Activated CD8-positive, alpha-beta T cell treated with anti-CD3 and anti-CD28 coated beads, Interleukin-2, amount 10 ng/mL, durations not matched to agents 7 days and 5 days (primary cell): Measurements from ENCODE around the gene RNF123. TPM values are rescaled to one million over a fixed set of nuclear protein-coding genes. Genes with fewer than 3 reads are reported as not detected.

ENCODE experiments used
- ATAC-seq: fragments of 150-1000 bp; cut with Tn5 transposase; one replicate; pipeline ENCODE4 v1.10.0; 2021; ENCODE audit warnings: moderate library complexity
- CTCF ChIA-PET: fragments of 350-600 bp; sonication (Branson Sonifier 250); formaldehyde crosslinking; loops from one replicate; lab custom pipeline; 2021; ENCODE audit warnings: antibody characterized with exemption; lab: Charles Lee
- POLR2A ChIA-PET: fragments of 350-600 bp; sonication (Branson Sonifier 250); formaldehyde crosslinking; loops from one replicate; lab custom pipeline; 2021; ENCODE audit warnings: antibody characterized with exemption; lab: Charles Lee
- DNase-seq: peaks from one replicate; pipeline ENCODE4 v3.0.0-alpha.2; 2020
- H3K27ac Mint-ChIP-seq: one replicate; pipeline ENCODE4 v1.8.0; 2021; ENCODE audit warnings: mild to moderate bottlenecking, mixed read lengths
- H3K27me3 Mint-ChIP-seq: one replicate; pipeline ENCODE4 v1.8.0; 2021; ENCODE audit warnings: low read depth, mixed read lengths
- H3K36me3 Mint-ChIP-seq: one replicate; pipeline ENCODE4 v1.8.0; 2021; ENCODE audit warnings: low read depth, mixed read lengths
- H3K4me1 Mint-ChIP-seq: one replicate; pipeline ENCODE4 v1.8.0; 2021; ENCODE audit warnings: low read depth, mixed read lengths
- H3K4me3 Mint-ChIP-seq: one replicate; pipeline ENCODE4 v1.8.0; 2021; ENCODE audit warnings: mild to moderate bottlenecking, mixed read lengths
- H3K9me3 Mint-ChIP-seq: one replicate; pipeline ENCODE4 v1.8.0; 2022; ENCODE audit warnings: mixed read lengths; ENCODE audit not compliant: insufficient read depth
- total RNA-seq, 2 experiments: library from RNA; stranded (reverse); gene quantifications; one replicate each; pipeline ENCODE4 v1.2.3, GENCODE V29; 2021

Gene RNF123
- total RNA-seq, 2 experiments from 2014 or later = 36.3 to 45.8 TPM

DNA sequence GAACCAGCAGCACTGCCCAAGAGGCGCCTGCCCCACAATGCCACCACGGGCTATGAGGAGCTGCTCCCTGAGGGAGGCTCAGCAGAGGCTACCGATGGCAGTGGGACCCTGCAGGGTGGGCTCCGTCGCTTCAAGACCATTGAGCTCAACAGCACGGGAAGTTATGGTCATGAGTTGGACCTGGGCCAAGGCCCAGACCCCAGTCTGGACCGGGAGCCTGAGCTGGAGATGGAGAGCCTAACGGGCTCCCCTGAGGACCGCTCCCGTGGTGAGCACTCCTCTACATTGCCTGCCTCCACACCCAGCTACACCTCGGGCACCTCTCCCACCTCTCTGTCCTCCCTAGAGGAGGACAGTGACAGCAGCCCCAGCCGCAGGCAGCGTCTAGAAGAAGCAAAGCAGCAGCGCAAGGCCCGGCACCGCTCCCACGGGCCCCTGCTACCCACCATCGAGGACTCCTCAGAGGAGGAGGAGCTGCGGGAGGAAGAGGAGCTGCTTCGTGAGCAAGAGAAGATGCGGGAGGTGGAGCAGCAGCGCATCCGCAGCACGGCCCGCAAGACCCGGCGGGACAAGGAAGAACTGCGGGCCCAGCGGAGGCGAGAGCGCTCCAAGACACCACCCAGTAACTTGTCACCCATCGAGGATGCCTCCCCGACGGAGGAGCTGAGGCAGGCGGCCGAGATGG, 37.0 kb upstream of the RNF123 start:
- ChIA-PET CTCF (interaction anchor here (1.6 kb wide), 1 partner anchor 113 kb away, joined by 6 read pairs; no protein-coding TSS in a partner anchor), POLR2A (interaction anchor here (0.6 kb wide), 1 partner anchor 1505 kb away, joined by 3 read pairs; no protein-coding TSS in a partner anchor)
- Mint-ChIP-seq H3K27ac (no peak overlapping the region), H3K27me3 (peaks cover 3% of the 10 kb centered on the region), H3K9me3 (no peaks in the 10 kb centered on the region), H3K4me1 (peaks cover 3% of the 10 kb centered on the region), H3K36me3 (no peaks in the 10 kb centered on the region), H3K4me3 (no peak overlapping the region)
- DNase-seq (no peak), ATAC-seq (no peak)

DNA sequence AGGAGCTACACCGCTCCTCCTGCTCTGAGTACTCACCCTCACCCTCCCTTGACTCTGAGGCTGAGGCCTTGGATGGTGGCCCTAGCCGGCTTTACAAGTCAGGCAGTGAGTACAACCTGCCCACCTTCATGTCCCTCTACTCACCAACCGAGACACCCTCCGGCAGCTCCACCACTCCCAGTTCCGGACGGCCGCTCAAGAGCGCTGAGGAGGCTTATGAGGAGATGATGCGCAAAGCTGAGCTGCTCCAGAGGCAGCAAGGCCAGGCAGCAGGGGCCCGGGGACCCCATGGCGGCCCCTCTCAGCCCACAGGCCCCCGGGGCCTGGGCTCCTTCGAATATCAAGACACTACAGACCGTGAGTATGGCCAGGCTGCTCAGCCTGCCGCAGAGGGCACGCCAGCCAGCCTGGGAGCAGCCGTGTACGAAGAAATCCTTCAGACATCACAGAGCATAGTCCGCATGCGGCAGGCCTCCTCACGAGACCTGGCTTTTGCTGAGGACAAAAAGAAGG, 36.4 kb upstream of the RNF123 start:
- no peak overlapping the region for H3K27ac Mint-ChIP-seq
- DNase-seq (no peak), ATAC-seq (no peak)
- peaks cover 2% of the 10 kb centered on the region for H3K4me1 Mint-ChIP-seq
- CTCF ChIA-PET = interaction anchor here (1.6 kb wide), 1 partner anchor 113 kb away, joined by 6 read pairs; no protein-coding TSS in a partner anchor
- H3K9me3 Mint-ChIP-seq = no peaks in the 10 kb centered on the region
- POLR2A ChIA-PET = interaction anchor here (0.6 kb wide), 1 partner anchor 1506 kb away, joined by 3 read pairs; no protein-coding TSS in a partner anchor
- peaks cover 3% of the 10 kb centered on the region for H3K27me3 Mint-ChIP-seq
- H3K36me3 Mint-ChIP-seq = no peaks in the 10 kb centered on the region
- no peak overlapping the region for H3K4me3 Mint-ChIP-seq

DNA sequence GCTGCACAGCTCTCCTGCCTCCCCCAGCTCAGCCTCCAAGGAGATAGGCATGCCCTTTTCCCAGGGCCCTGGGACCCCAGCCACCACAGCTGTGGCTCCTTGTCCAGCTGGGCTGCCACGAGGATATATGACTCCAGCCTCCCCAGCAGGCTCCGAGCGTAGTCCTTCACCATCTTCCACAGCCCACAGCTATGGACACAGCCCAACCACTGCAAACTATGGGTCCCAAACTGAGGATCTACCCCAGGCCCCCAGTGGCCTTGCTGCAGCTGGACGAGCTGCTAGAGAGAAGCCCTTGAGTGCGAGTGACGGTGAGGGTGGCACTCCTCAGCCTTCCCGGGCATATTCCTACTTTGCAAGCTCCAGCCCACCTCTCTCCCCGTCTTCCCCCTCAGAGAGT, 35.7 kb upstream of the RNF123 start:
- POLR2A ChIA-PET = no interaction called here
- H3K4me1 Mint-ChIP-seq = no peaks in the 10 kb centered on the region
- no peaks in the 10 kb centered on the region for H3K36me3 Mint-ChIP-seq
- H3K27ac Mint-ChIP-seq = no peak overlapping the region
- peaks cover 3% of the 10 kb centered on the region for H3K27me3 Mint-ChIP-seq
- CTCF ChIA-PET = no interaction called here
- no peak for ATAC-seq
- no peaks in the 10 kb centered on the region for H3K9me3 Mint-ChIP-seq
- DNase-seq = no peak
- H3K4me3 Mint-ChIP-seq = no peak overlapping the region

DNA sequence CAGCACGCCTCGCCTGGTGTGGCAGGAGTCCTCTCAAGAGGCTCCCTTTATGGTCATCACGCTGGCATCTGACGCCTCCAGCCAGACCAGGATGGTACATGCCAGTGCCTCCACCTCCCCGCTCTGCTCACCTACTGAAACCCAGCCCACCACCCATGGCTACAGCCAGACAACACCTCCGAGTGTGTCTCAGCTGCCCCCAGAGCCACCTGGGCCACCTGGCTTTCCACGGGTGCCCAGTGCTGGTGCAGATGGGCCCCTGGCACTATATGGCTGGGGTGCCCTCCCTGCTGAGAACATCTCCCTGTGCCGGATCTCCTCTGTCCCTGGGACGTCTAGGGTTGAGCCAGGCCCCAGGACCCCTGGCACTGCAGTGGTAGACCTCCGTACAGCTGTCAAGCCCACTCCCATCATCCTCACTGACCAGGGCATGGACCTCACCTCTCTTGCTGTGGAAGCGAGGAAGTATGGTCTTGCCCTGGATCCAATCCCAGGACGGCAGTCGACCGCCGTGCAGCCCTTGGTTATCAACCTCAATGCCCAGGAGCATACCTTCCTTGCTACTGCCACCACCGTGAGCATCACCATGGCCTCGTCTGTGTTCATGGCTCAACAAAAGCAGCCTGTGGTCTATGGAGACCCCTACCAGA, 35.1 kb upstream of the RNF123 start:
- Mint-ChIP-seq H3K9me3 (no peaks in the 10 kb centered on the region), H3K27me3 (peaks cover 3% of the 10 kb centered on the region), H3K36me3 (no peaks in the 10 kb centered on the region), H3K27ac (no peak overlapping the region), H3K4me3 (no peak overlapping the region), H3K4me1 (no peaks in the 10 kb centered on the region)
- no peak for ATAC-seq
- ChIA-PET POLR2A (no interaction called here), CTCF (interaction anchor here (3.2 kb wide), 1 partner anchor 115 kb away, joined by 12 read pairs; no protein-coding TSS in a partner anchor)
- DNase-seq = no peak

DNA sequence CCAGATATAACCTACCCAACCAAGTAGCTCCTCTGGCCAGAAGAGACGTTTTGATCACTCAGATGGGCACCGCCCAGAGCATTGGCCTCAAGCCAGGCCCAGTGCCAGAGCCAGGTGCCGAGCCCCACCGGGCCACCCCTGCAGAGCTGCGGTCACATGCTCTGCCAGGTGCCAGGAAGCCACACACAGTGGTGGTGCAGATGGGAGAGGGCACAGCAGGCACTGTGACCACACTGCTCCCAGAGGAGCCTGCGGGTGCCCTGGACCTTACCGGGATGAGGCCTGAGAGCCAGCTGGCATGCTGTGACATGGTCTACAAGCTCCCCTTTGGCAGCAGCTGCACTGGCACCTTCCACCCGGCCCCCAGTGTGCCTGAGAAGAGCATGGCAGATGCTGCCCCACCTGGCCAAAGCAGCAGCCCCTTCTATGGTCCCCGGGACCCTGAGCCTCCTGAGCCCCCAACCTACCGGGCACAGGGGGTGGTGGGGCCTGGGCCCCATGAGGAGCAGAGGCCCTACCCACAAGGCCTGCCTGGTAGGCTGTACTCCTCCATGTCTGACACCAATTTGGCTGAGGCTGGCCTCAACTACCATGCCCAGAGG, 34.3 kb upstream of the RNF123 start:
- DNase-seq (no peak), ATAC-seq (no peak)
- H3K9me3 Mint-ChIP-seq = no peaks in the 10 kb centered on the region
- no peaks in the 10 kb centered on the region for H3K36me3 Mint-ChIP-seq
- no peak overlapping the region for H3K4me3 Mint-ChIP-seq
- no peaks in the 10 kb centered on the region for H3K4me1 Mint-ChIP-seq
- H3K27ac Mint-ChIP-seq = no peak overlapping the region
- ChIA-PET CTCF (interaction anchor here (0.6 to 3.2 kb wide), 2 partner anchors 16 to 115 kb away, joined by 3 to 12 read pairs; no protein-coding TSS in a partner anchor), POLR2A (no interaction called here)
- H3K27me3 Mint-ChIP-seq = peaks cover 3% of the 10 kb centered on the region

DNA sequence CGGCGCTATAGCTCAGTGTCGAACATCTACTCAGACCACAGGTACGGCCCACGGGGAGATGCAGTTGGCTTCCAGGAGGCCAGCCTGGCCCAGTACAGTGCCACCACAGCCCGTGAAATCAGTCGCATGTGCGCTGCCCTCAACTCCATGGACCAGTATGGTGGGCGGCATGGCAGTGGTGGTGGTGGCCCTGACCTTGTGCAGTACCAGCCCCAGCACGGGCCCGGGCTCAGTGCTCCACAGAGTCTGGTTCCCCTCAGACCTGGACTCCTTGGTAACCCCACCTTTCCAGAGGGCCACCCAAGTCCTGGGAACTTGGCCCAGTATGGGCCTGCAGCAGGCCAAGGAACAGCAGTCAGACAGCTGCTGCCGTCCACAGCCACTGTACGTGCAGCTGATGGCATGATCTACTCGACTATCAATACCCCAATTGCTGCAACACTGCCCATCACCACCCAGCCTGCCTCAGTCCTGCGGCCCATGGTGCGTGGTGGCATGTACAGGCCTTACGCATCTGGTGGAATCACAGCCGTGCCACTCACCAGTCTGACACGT, 33.5 kb upstream of the RNF123 start:
- ChIA-PET CTCF (interaction anchor here (0.6 to 3.2 kb wide), 3 partner anchors 16 to 116 kb away, joined by 3 to 12 read pairs (median 3); no protein-coding TSS in a partner anchor), POLR2A (no interaction called here)
- Mint-ChIP-seq H3K4me3 (no peak overlapping the region), H3K4me1 (no peaks in the 10 kb centered on the region), H3K27ac (no peak overlapping the region), H3K36me3 (no peaks in the 10 kb centered on the region), H3K9me3 (no peaks in the 10 kb centered on the region), H3K27me3 (peaks cover 3% of the 10 kb centered on the region)
- ATAC-seq = no peak
- DNase-seq = no peak

DNA sequence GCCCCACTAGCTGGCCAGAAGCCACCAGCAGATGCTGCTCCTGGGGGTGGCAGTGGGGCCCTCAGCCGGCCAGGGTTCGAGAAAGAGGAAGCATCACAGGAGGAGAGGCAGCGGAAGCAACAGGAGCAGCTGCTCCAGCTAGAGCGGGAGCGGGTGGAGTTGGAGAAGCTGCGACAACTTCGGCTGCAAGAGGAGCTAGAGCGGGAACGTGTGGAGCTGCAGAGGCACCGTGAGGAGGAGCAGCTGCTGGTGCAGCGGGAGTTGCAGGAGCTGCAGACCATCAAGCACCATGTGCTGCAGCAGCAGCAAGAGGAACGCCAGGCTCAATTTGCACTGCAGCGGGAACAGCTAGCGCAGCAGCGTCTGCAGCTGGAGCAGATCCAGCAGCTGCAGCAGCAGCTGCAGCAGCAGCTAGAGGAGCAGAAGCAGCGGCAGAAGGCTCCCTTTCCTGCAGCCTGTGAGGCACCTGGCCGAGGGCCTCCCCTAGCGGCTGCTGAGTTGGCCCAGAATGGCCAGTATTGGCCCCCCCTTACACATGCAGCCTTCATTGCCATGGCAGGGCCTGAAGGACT, 32.7 kb upstream of the RNF123 start:
- DNase-seq (no peak), ATAC-seq (no peak)

DNA sequence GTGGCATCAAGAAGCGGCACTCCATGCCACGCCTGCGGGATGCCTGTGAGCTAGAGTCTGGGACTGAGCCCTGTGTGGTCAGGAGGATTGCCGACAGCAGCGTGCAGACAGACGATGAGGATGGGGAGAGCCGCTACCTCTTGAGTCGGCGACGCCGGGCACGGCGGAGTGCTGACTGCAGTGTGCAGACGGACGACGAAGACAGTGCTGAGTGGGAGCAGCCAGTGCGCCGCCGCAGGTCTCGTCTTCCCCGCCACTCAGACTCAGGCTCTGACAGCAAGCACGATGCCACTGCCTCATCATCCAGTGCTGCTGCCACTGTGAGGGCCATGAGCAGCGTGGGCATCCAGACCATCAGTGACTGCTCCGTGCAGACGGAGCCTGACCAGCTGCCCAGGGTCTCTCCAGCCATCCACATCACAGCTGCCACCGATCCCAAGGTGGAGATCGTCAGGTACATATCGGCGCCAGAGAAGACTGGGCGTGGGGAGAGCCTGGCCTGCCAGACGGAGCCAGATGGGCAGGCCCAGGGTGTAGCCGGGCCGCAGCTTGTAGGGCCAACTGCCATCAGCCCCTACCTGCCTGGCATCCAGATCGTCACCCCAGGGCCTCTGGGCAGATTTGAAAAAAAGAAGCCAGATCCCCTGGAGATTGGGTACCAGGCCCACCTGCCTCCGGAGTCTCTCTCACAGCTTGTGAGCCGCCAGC, 32.0 kb upstream of the RNF123 start:
- H3K36me3 Mint-ChIP-seq = no peaks in the 10 kb centered on the region
- POLR2A ChIA-PET = no interaction called here
- H3K4me1 Mint-ChIP-seq = no peaks in the 10 kb centered on the region
- H3K9me3 Mint-ChIP-seq = no peaks in the 10 kb centered on the region
- H3K27ac Mint-ChIP-seq = no peak overlapping the region
- DNase-seq (no peak), ATAC-seq (no peak)
- CTCF ChIA-PET = interaction anchor here (1.3 to 3.2 kb wide), 2 partner anchors 14 to 118 kb away, joined by 4 to 12 read pairs; no protein-coding TSS in a partner anchor
- H3K4me3 Mint-ChIP-seq = no peak overlapping the region
- H3K27me3 Mint-ChIP-seq = peaks cover 3% of the 10 kb centered on the region

More for the DNA sequence above, 32.7 kb upstream of the RNF123 start:
- ChIA-PET POLR2A (no interaction called here), CTCF (interaction anchor here (0.8 to 3.2 kb wide), 2 partner anchors 116 to 117 kb away, joined by 3 to 12 read pairs; no protein-coding TSS in a partner anchor)
- Mint-ChIP-seq H3K27ac (no peak overlapping the region), H3K4me3 (no peak overlapping the region), H3K9me3 (no peaks in the 10 kb centered on the region), H3K27me3 (peaks cover 3% of the 10 kb centered on the region), H3K36me3 (no peaks in the 10 kb centered on the region), H3K4me1 (no peaks in the 10 kb centered on the region)

DNA sequence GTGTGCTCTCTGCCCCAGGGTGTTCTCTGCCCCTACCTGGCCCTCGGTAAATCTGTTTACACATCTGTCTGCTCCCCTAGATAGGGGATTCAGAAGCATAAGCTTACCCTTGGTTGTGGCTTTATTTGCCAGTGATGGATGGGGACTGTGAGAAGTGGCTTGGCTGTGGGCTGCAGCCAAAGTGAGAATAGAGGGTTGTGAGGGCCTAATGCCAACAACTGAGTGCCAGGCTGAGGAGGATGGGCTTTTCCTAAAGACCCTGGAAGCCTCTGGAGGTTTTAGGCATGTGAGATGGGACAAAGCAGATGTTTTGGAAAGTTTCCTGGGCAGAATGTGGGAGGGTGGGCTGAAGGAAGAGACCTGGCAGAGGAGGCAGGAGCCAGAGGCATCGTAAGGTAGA, 30.6 kb upstream of the RNF123 start:
- peaks cover 3% of the 10 kb centered on the region for H3K27me3 Mint-ChIP-seq

DNA sequence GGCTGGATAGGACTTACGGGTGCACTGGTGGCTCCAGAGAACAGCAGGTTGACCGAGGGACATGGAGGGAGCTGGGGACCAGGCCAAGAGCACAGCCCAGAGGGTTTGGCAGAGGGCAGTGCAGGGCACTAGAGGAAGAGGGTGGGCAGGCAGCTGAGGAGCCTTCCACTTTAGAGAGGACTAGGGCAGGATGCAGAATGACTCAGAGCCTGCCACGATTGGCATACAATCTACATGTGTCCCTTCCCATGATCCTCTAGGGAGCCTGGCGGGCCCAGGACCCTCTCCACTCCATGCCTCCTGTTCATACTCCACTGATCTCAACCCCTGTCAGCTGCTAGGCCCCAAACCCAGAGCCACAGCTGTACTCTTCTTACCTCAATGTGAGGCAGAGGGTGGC, 29.6 kb upstream of the RNF123 start:
- no peak overlapping the region for H3K4me3 Mint-ChIP-seq
- ATAC-seq = no peak
- POLR2A ChIA-PET = no interaction called here
- DNase-seq = no peak
- no peaks in the 10 kb centered on the region for H3K4me1 Mint-ChIP-seq
- peaks cover 3% of the 10 kb centered on the region for H3K27me3 Mint-ChIP-seq
- H3K36me3 Mint-ChIP-seq = no peaks in the 10 kb centered on the region
- CTCF ChIA-PET = interaction anchor here (1.5 kb wide), 1 partner anchor 120 kb away, joined by 4 read pairs; no protein-coding TSS in a partner anchor
- no peaks in the 10 kb centered on the region for H3K9me3 Mint-ChIP-seq
- no peak overlapping the region for H3K27ac Mint-ChIP-seq

More for the DNA sequence above, 30.6 kb upstream of the RNF123 start:
- Mint-ChIP-seq H3K4me3 (no peak overlapping the region), H3K9me3 (no peaks in the 10 kb centered on the region), H3K36me3 (no peaks in the 10 kb centered on the region), H3K27ac (no peak overlapping the region), H3K4me1 (no peaks in the 10 kb centered on the region)
- DNase-seq (no peak), ATAC-seq (no peak)
- ChIA-PET POLR2A (no interaction called here), CTCF (no interaction called here)
